BE2C (cell line): Measurements from ENCODE around the gene NDUFB10.
A peak's percentile ranks its signal among the peaks of the same experiment; 100 is the strongest.

ENCODE experiments used
- DNase-seq: peaks from one replicate; pipeline ENCODE4 v3.0.0-alpha.2; 2020
- H3K27me3 ChIP-seq: fragments of 250-450 bp; sonication (Bioruptor Pico); 2 replicates; pipeline ENCODE4 v1.5.1; 2020; ENCODE audit warnings: mild to moderate bottlenecking
- H3K36me3 ChIP-seq: fragments of 250-450 bp; sonication (Bioruptor Pico); 2 replicates; pipeline ENCODE4 v1.5.1; 2020; ENCODE audit warnings: mild to moderate bottlenecking
- H3K4me1 ChIP-seq: fragments of 250-450 bp; sonication (Bioruptor Pico); 2 replicates; pipeline ENCODE4 v1.5.1; 2020
- H3K4me3 ChIP-seq: 2 replicates; pipeline ENCODE4 v1.5.1; 2011; ENCODE audit warnings: low read depth, low read length
- H3K9me3 ChIP-seq: fragments of 250-450 bp; sonication (Bioruptor Pico); 2 replicates; pipeline ENCODE4 v1.5.1; 2020
- CTCF ChIP-seq: IDR thresholded peaks from 2 replicates; pipeline ENCODE4 v1.5.1; 2012; ENCODE audit warnings: mild to moderate bottlenecking, low read depth, low read length

Gene NDUFB10

GRCh38 chr16:1940273-1941161, 18.8 kb upstream of the NDUFB10 start:
- Histone ChIP-seq H3K9me3 (no peaks in the 10 kb centered on the region), H3K36me3 (peaks cover 6% of the 10 kb centered on the region; the same call in 1 of the 2 replicates), H3K4me3 (no peak overlapping the region), H3K4me1 (peaks cover 5% of the 10 kb centered on the region; the same call in 1 of the 2 replicates), H3K27me3 (no peaks in the 10 kb centered on the region)
- DNase-seq: no peak
- TF ChIP-seq CTCF: no peak

GRCh38 chr16:1941162-1942046, 17.9 kb upstream of the NDUFB10 start:
- Histone ChIP-seq H3K4me3 (no peak overlapping the region), H3K27me3 (no peaks in the 10 kb centered on the region), H3K4me1 (peaks cover 5% of the 10 kb centered on the region; the same call in 1 of the 2 replicates), H3K9me3 (no peaks in the 10 kb centered on the region), H3K36me3 (peaks cover 6% of the 10 kb centered on the region; the same call in 1 of the 2 replicates)
- peak; percentile 23; the same call in 1 of the 2 replicates for TF ChIP-seq CTCF
- DNase-seq: no peak

GRCh38 chr16:1942047-1942809, 17.1 kb upstream of the NDUFB10 start:
- no peak for TF ChIP-seq CTCF
- DNase-seq: no peak

GRCh38 chr16:1942810-1943726, 16.3 kb upstream of the NDUFB10 start, which contains the start of gene MSRB1:
Gene MSRB1 (minus strand): TSS chr16:1943199. CDS start chr16:1943156, 43 bp downstream.
- peak within 1 kb of the TSS; percentile 83 for H3K4me3 ChIP-seq
- no peak for TF ChIP-seq CTCF
- peak; percentile 100 for DNase-seq

More at GRCh38 chr16:1942047-1942809, 17.1 kb upstream of the NDUFB10 start:
- Histone ChIP-seq H3K27me3 (no peaks in the 10 kb centered on the region), H3K9me3 (no peaks in the 10 kb centered on the region), H3K4me3 (peak overlapping the region; percentile 83), H3K4me1 (peaks cover 5% of the 10 kb centered on the region; the same call in 1 of the 2 replicates), H3K36me3 (peaks cover 6% of the 10 kb centered on the region; the same call in 1 of the 2 replicates)

More at GRCh38 chr16:1942810-1943726, 16.3 kb upstream of the NDUFB10 start, which contains the start of gene MSRB1:
- Histone ChIP-seq H3K4me1 (peaks cover 5% of the 10 kb centered on the region; the same call in 1 of the 2 replicates), H3K36me3 (peaks cover 3% of the 10 kb centered on the region; the same call in 1 of the 2 replicates), H3K9me3 (no peaks in the 10 kb centered on the region), H3K27me3 (no peaks in the 10 kb centered on the region)
